CD4-positive, alpha-beta T cell treated with Interleukin-1 beta for 1 hour (primary cell): Measurements from ENCODE around the gene BOLA3.
"Not testable (repeated sequence)": the region's sequence is repeated elsewhere in the genome, so short reads cannot be mapped to it uniquely, and the experiment has no call there.

ENCODE experiments used
- DNase-seq, 2 donors: peaks; one replicate each; pipeline ENCODE4 v3.0.0-alpha.2; 2020 to 2022

The BOLA3 gene

GRCh38 chr2:74101574-74102300, 46.0 kb downstream of the BOLA3 start:
- no peak for DNase-seq

- no peak for DNase-seq
These were observed 47.2 kb downstream of the BOLA3 start for GRCh38 chr2:74100254-74101216.

GRCh38 chr2:74099835-74100234, 47.9 kb downstream of the BOLA3 start:
- no peak for DNase-seq

GRCh38 chr2:74099271-74099670, 48.4 kb downstream of the BOLA3 start:
- DNase-seq, result no peak

- DNase-seq, result no peak
These were observed 50.1 kb downstream of the BOLA3 start for GRCh38 chr2:74097574-74097973.

- DNase-seq, result no peak
These were observed 51.7 kb downstream of the BOLA3 start for GRCh38 chr2:74096052-74096451.

- no peak for DNase-seq
These were observed 52.1 kb downstream of the BOLA3 start for GRCh38 chr2:74095632-74096031.

GRCh38 chr2:74094291-74094690, 53.4 kb downstream of the BOLA3 start:
- no peak for DNase-seq

- DNase-seq, result no peak
These were observed 53.9 kb downstream of the BOLA3 start for GRCh38 chr2:74093840-74094239.

GRCh38 chr2:74093426-74093825, 54.3 kb downstream of the BOLA3 start:
- DNase-seq, result no peak

- no peak for DNase-seq
These were observed 55.4 kb downstream of the BOLA3 start for GRCh38 chr2:74092275-74092674.

GRCh38 chr2:74091391-74091790, 56.3 kb downstream of the BOLA3 start:
- no peak for DNase-seq

- DNase-seq, result no peak
These were observed 57.6 kb downstream of the BOLA3 start for GRCh38 chr2:74089816-74090745.

- not testable (repeated sequence) for DNase-seq
These were observed 59.0 kb downstream of the BOLA3 start for GRCh38 chr2:74088676-74089075.

GRCh38 chr2:74087696-74088095, 60.0 kb downstream of the BOLA3 start:
- DNase-seq, result no peak

GRCh38 chr2:74086021-74086420, 61.7 kb downstream of the BOLA3 start:
- no peak for DNase-seq
